ENCODE data around the gene UGGT2.
"Not testable (repeated sequence)": the region's sequence is repeated elsewhere in the genome, so short reads cannot be mapped to it uniquely, and the experiment has no call there.

The UGGT2 gene

GRCh38 chr13:96053003-96053703 is at the start of gene UGGT2:
TSS of gene UGGT2 (minus strand) at chr13:96053401. CDS start at chr13:96053312, 89 bp downstream.
- DNase-seq (ENCODE audit: low read depth): no peak

- DNase-seq (ENCODE audit: low read depth): no peak
These were observed 47.4 kb upstream of the UGGT2 start for GRCh38 chr13:96100457-96101220.

DNA sequence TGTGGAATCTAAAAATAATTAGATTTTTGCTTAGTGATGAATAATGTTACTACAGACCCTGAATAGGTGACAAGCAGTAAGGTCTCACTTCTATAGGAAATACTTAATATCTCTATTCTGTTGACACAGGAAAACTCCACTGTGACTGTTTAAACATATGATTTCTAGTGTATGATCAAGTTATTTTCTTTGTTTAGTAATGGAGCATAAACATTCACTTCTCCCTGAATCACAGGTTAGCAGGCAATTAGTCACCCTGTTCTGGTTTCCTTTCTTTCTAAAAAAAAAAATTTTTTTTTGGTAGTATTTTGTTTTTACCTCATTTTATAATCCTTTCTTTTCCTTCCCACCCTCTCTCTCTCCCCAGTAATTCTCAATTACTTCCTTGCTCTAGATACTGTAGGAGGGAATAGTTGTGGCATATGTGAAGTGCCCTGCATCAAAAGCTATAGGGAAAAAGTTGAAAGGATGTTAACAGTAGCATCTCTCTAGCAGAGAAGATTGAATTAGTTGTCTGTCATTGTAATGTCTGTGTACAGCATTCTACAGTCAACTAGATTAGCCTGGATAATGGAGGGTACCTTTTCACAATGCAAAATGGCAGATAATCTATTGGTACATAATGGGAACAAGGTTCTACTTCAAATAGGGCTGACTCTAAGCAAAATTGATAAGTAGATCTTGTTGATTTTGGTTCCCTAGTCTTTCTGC is 40.2 kb upstream of the UGGT2 start:
- no peak for DNase-seq (ENCODE audit: low read depth)

DNA sequence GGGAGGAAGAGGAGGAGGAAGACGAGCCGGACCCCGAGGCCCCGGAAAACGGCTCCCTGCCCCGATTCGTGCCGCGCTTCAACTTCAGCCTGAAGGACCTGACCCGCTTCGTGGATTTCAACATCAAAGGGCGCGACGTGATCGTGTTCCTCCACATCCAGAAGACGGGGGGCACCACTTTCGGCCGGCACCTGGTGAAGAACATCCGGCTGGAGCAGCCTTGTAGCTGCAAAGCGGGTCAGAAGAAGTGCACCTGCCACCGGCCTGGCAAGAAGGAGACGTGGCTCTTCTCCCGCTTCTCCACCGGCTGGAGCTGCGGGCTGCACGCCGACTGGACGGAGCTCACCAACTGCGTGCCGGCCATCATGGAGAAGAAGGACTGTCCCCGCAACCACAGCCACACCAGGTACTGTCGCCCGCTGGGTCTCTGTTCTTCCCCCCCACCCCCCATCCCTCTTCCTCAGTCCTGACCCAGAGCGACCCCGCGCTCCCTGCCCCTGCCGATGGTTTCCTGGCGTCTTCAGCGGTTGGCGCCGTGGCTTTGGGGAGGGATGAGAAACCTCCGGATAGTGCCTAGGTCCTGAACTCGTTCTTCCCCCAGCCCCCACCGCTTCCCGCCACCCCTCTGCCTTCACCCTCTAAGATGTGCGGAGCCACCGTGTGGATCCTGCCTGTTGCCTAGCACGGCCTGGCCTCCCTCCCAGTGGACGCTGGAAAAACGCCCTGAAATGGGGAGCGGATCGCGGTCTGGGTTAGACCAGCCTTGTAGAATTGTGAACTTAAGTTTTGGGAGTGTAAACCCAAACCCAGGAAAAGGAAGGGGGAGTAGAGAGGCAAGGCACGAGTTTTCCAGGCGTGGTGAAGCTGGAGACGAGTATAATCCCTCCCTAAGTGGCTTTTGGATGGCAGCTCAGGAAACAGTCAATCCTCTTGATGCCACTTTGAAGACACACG is 38.2 kb upstream of the UGGT2 start:
- DNase-seq (ENCODE audit: low read depth): no peak

DNA sequence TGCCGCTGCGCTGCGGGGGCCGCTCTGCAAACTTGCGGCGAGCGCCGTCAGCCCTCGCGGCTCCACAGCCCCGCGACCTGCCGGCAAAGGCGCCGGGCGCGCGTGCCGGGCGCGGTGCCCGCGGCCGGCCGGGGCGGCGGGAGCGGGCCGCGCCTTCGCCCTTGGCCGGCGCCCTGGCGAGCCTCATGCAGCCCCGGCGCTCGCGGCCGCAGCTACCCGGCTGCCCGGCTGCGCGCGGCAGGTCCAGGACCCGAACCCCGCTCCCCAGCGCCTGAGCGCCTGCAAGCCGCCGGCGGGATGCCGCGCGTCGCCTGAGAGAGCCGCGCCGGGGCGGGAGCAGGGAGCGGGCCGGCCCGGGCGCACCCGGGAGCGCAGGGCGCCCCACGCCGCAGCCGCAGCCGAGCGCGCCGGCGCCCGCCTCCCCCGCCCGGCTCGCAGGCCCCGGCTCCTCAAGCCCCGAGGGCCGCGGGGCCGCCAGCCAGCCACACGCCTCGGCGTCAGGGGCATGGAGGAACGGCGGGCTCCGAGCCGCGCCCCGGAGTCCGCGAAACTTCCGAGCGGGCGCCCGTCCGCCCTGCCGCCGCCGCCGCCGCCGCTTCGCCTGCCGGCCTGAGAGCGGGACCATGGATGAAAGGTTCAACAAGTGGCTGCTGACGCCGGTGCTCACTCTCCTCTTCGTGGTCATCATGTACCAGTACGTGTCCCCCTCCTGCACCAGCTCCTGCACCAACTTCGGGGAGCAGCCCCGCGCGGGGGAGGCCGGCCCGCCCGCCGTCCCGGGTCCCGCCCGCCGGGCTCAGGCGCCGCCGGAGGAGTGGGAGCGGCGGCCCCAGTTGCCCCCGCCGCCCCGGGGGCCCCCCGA is 37.3 kb upstream of the UGGT2 start:
- DNase-seq (ENCODE audit: low read depth): no peak

GRCh38 chr13:96089749-96090239 is 36.6 kb upstream of the UGGT2 start, which contains the start of gene HS6ST3:
TSS of gene HS6ST3 (plus strand) at chr13:96090107.
- DNase-seq (ENCODE audit: low read depth): no peak

DNA sequence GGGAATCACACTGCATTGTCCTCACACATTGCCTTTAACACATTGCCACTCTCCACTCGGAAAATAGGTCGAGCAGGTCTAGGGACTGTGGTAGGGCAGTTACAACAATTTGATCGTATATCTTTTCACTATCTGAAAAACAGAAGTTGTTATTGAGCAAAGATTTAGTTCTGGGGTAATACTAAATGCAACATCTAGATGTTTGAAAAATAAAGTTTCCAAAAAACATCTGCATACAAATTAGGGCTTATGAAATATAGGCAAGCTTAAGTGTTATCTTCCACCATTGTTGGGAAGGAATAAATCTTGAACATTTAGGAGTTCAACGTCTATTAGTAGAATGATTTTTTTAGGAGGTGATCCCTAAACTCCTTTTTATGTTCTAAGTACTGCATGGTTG is 35.9 kb upstream of the UGGT2 start:
- DNase-seq (ENCODE audit: low read depth): no peak

GRCh38 chr13:96086736-96087135 is 33.5 kb upstream of the UGGT2 start:
- DNase-seq (ENCODE audit: low read depth): no peak

DNA sequence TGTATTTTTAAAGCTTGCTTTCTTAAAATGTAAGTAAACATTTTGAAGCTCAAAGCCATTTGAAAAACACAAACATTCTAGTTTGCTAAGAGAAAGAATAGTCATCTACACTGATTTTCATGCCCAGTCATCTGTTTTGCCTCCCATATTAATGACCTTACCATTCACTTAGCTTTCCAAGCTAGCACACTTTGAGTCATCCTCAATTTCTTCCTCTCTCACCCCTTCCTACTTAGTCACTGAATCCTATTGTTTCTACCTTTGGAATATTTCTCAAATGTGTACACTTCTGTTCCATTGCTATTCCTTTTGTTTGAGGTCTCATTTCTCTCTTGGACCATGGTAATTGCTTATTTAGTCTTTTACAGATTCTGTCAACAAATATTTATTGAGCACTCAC is 29.4 kb upstream of the UGGT2 start:
- no peak for DNase-seq (ENCODE audit: low read depth)

DNA sequence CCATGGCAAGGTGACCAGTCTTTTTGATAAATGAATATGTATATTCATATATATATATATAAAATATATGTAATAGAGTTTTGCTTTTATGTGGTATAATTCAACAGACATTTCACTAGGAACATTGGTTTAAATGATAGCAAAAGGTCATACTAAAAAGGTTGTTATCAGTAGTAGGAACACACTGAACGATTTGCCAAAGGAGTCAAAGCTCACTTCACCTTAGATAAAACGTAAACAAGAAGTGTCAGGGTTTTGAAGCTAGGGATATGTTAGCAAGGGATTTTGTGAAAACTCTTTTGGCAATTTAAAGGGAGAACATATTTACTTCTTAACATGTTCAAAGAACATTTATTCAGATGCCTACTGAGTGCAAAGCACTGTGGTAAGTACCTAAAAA is 28.7 kb upstream of the UGGT2 start:
- no peak for DNase-seq (ENCODE audit: low read depth)

GRCh38 chr13:96080676-96081075 is 27.5 kb upstream of the UGGT2 start:
- no peak for DNase-seq (ENCODE audit: low read depth)

DNA sequence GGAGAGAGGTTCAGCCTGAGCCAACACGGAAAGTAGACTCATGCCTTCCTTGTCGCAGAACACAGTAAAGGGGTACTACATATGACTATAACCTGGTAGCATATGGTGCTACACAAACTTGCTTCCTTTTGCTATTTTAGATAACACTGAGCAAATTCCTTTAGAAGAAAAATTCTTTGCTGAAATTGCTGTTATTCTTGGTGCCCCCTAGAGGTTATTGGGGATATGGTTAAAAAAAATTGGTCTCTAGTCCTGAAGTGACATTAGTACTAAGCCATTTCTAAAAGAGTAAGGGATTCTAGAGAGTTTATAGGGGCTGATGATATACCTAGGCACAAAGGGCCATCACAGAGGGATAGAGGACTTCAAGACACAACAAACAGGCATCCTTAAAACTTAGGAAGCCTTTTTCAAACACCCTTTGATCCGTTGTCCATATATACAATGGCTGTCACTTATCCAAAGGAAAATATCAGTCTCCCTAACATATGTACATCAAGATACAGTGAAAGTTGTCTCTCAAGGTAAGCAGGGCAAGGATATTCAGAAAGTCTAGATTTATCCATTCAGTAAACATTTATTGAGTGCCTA is 22.8 kb upstream of the UGGT2 start:
- DNase-seq (ENCODE audit: low read depth): no peak

DNA sequence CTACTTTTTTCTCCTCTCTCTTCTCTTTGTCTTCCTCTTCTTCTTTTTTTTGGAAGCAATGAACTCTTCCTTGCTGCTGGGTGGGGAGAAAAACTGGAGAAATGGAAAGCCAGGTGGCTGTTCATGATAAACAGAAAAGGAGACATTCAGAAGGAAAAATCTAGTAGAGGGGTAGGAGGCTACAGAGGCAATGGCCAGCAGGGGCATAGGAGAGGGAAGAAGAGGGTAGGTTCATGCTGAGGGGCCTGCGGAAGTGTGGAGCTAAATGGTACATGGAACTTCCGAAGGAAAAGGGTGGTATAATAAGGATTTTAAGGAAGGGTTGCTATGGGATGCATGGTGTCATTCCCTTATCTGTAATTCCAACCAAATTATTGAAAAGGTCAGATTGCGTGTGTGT is 19.2 kb upstream of the UGGT2 start:
- no peak for DNase-seq (ENCODE audit: low read depth)

DNA sequence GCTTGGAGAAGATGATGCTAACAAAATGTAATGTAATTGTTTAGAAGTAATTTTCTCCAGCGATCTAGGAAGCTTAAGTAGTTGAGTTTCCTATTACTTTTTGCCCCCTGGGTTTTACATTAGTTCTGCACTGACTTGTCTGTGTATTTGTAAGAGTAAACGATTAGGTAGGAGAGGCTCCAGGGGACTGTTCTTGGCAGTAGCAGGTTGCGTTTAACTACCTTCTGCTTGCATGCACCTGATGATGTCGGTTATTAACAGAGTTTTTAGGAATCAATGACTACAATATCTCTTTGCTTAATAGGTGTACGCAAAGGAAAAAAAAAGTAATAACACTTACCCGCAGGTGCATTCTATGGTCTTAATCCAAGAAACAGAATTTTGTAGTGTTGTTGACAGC is 18.3 kb upstream of the UGGT2 start:
- no peak for DNase-seq (ENCODE audit: low read depth)

- no peak for DNase-seq (ENCODE audit: low read depth)
These were observed 15.5 kb upstream of the UGGT2 start for GRCh38 chr13:96068729-96069128.

DNA sequence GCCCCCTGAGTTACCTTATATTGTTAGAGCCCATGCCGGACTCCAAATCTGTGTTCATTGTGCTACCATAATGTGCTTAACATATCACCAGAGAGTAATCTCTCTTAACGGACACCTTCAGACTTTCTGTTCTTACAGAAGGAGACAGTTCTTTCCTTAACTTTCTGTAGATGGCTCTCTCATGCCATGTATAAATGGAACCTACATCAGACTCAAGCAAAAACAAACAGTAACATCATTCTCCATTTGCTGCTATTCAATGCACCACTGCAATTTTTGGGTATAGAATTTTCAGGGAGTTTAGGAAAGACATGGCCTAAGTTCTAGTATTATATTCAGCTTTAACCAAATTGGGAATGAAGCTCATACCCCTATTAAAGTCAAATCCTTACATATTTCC is 12.6 kb upstream of the UGGT2 start:
- no peak for DNase-seq (ENCODE audit: low read depth)

- no peak for DNase-seq (ENCODE audit: low read depth)
These were observed 572 bp downstream of the UGGT2 start for GRCh38 chr13:96052656-96053002.

- not testable (repeated sequence) for DNase-seq (ENCODE audit: low read depth)
These were observed 1.3 kb downstream of the UGGT2 start for GRCh38 chr13:96051946-96052345.

DNA sequence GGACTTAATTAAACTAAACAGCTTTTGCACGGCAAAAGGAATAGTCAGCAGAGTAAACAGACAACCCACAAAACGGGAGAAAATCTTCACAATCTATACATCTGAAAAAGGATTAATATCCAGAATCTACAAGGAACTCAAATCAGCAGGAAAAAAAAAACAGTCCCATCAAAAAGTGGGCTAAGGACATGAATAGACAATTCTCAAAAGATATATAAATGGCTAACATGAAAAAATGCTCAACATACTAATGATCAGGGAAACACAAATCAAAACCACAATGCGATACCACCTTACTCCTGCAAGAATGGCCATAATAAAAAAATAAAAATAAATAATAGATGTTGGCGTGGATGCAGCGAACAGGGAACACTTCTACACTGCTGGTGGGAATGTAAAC is 1.7 kb downstream of the UGGT2 start:
- not testable (repeated sequence) for DNase-seq (ENCODE audit: low read depth)

DNA sequence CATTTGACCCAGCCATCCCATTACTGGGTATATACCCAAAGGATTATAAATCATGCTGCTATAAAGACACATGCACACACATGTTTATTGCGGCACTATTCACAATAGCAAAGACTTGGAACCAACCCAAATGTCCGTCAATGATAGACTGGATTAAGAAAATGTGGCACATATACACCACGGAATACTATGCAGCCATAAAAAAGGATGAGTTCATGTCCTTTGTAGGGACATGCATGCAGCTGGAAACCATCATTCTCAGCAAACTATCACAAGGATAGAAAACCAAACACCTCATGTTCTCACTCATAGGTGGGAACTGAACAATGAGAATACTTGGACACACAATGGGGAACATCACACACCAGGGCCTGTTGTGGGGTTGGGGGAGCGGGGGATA is 2.2 kb downstream of the UGGT2 start:
- not testable (repeated sequence) for DNase-seq (ENCODE audit: low read depth)

Measured in stimulated activated CD8-positive, alpha-beta memory T cell treated with anti-CD3 and anti-CD28 coated beads, Interleukin-15, amount 100 ng/mL, for 24 hours (primary cell).